Hepatocyte (in vitro differentiated cells): ENCODE results near the gene GSPT2. TPM values are rescaled to one million over a fixed set of nuclear protein-coding genes. Genes with fewer than 3 reads are reported as not detected.

Experiments
- DNase-seq: peaks from one replicate; pipeline ENCODE4 v3.0.0-alpha.2; 2016; ENCODE audit warnings: low spot score
- H2AFZ ChIP-seq: fragments of 200-600 bp; sonication (generic); 2 replicates; pipeline ENCODE4 v1.6.0; 2016; ENCODE audit warnings: antibody characterized with exemption, mild to moderate bottlenecking
- H3K27ac ChIP-seq: fragments of 200-600 bp; sonication (generic); 2 replicates; pipeline ENCODE4 v1.5.1; 2016; ENCODE audit warnings: mild to moderate bottlenecking
- H3K27me3 ChIP-seq: fragments of 200-600 bp; sonication (generic); 2 replicates; pipeline ENCODE4 v1.6.1; 2016
- H3K36me3 ChIP-seq: fragments of 200-600 bp; sonication (generic); replicated peaks from 2 replicates; pipeline ENCODE4 v1.5.1; 2016; ENCODE audit warnings: low read depth; ENCODE audit not compliant: insufficient read depth
- H3K4me1 ChIP-seq: fragments of 200-600 bp; sonication (generic); 2 replicates; pipeline ENCODE4 v1.5.1; 2016; ENCODE audit warnings: mild to moderate bottlenecking, moderate library complexity; ENCODE audit not compliant: insufficient read depth
- H3K4me2 ChIP-seq: fragments of 200-600 bp; sonication (generic); 2 replicates; pipeline ENCODE4 v1.6.0; 2016
- H3K4me3 ChIP-seq: fragments of 200-600 bp; sonication (generic); 2 replicates; pipeline ENCODE4 v1.5.1; 2016; ENCODE audit warnings: mild to moderate bottlenecking
- H3K79me2 ChIP-seq: fragments of 200-600 bp; sonication (generic); 2 replicates; pipeline ENCODE4 v1.6.0; 2017; ENCODE audit warnings: mild to moderate bottlenecking
- H3K9me2 ChIP-seq: fragments of 200-600 bp; sonication (generic); replicated peaks from 2 replicates; pipeline ENCODE4 v1.6.0; 2017; ENCODE audit warnings: mild to moderate bottlenecking; ENCODE audit not compliant: insufficient read depth
- H3K9me3 ChIP-seq: fragments of 200-600 bp; sonication (generic); 2 replicates; pipeline ENCODE4 v1.5.1; 2016; ENCODE audit warnings: low read depth, mild to moderate bottlenecking
- H4K20me1 ChIP-seq: fragments of 200-600 bp; sonication (generic); 2 replicates; pipeline ENCODE4 v1.6.0; 2016; ENCODE audit warnings: mild to moderate bottlenecking; ENCODE audit not compliant: insufficient read depth, poor library complexity, severe bottlenecking
- CTCF ChIP-seq: fragments of 200-600 bp; sonication (generic); IDR thresholded peaks from 2 replicates; pipeline ENCODE4 v1.5.1; 2016; ENCODE audit warnings: antibody characterized with exemption, mild to moderate bottlenecking; ENCODE audit not compliant: poor library complexity
- EZH2 ChIP-seq: fragments of 200-600 bp; sonication (generic); IDR thresholded peaks from 2 replicates; pipeline ENCODE4 v1.6.1; 2016; ENCODE audit warnings: antibody characterized with exemption, mild to moderate bottlenecking, borderline replicate concordance
- EZH2phosphoT487 ChIP-seq: fragments of 200-600 bp; sonication (generic); IDR thresholded peaks from one replicate; pipeline ENCODE4 v1.6.1; 2018; ENCODE audit warnings: antibody characterized with exemption, mild to moderate bottlenecking, low read depth, moderate library complexity; ENCODE audit not compliant: unreplicated experiment, severe bottlenecking
- WGBS: methylation state at CpG from one replicate; pipeline ENCODE4 v1.1.6; 2016; ENCODE audit warnings: low lambda C conversion rate; ENCODE audit errors: missing lambda C conversion rate; 5-methylcytosine and 5-hydroxymethylcytosine counted together
- polyA plus RNA-seq: library from polyadenylated mRNA; unstranded; fragments of >200 nt; fragmentation: Nextera tagmentation; extraction: Ambion mirVana; gene quantifications from 2 replicates; pipeline ENCODE4 v1.2.1, GENCODE V29; 2016
- total RNA-seq: library from RNA; depleted of rRNA; stranded (reverse); fragments of >200 nt; gene quantifications from 2 replicates; pipeline ENCODE4 v1.2.3, GENCODE V29; 2014

The GSPT2 gene
- total and polyA plus RNA-seq, 2 experiments from 2014 or later: 15.8 to 16.1 TPM

- H3K27ac ChIP-seq: no peak overlapping the region
- no peaks in the 10 kb centered on the region for H4K20me1 ChIP-seq
- H3K27me3 ChIP-seq: no peaks in the 10 kb centered on the region
- H3K36me3 ChIP-seq: no peaks in the 10 kb centered on the region
- H3K4me3 ChIP-seq: no peak overlapping the region
- no peaks in the 10 kb centered on the region for H3K9me3 ChIP-seq
- no peaks in the 10 kb centered on the region for H3K79me2 ChIP-seq
- 61% methylated on average over 6 of the region's 6 CpGs for WGBS
- no peaks in the 10 kb centered on the region for H3K9me2 ChIP-seq
- no peak for TF ChIP-seq EZH2
- TF ChIP-seq EZH2phosphoT487: no peak
- TF ChIP-seq CTCF: no peak
- no peaks in the 10 kb centered on the region for H3K4me1 ChIP-seq
- no peak overlapping the region for H2AFZ ChIP-seq
- no peak overlapping the region for H3K4me2 ChIP-seq
- no peak for DNase-seq
Observed at GRCh38 chrX:51759055-51759839, 16.0 kb downstream of the GSPT2 start.

DNA sequence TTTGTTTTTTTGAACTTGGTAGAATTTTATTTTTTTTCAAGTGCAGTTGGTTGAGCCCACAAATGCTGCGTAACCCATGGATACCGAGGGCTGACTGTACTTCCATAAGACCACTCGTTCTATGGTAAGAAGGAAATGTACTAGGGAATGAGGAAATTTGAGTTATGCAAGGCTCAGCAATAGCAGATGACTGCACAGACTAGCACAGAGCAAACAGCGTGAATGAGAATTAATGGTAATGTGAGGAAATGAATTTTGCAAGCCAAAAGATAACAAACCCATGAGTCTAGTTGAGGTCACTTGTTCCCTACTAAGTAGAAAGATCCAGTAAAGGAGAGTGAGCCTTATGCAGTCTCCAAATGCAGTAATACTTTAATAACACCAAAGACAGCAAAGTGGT is 17.4 kb downstream of the GSPT2 start:
- Histone ChIP-seq H3K9me3 (no peaks in the 10 kb centered on the region), H3K27ac (no peak overlapping the region), H3K4me1 (no peaks in the 10 kb centered on the region), H3K79me2 (no peaks in the 10 kb centered on the region), H3K9me2 (no peaks in the 10 kb centered on the region), H3K27me3 (no peaks in the 10 kb centered on the region), H2AFZ (no peak overlapping the region), H3K4me2 (no peak overlapping the region), H3K4me3 (no peak overlapping the region), H4K20me1 (no peaks in the 10 kb centered on the region), H3K36me3 (no peaks in the 10 kb centered on the region)
- 74% methylated on average over 4 of the region's 4 CpGs for WGBS
- TF ChIP-seq EZH2: no peak
- TF ChIP-seq CTCF: no peak
- no peak for TF ChIP-seq EZH2phosphoT487
- DNase-seq: no peak

- Histone ChIP-seq H2AFZ (no peak overlapping the region), H3K4me1 (no peaks in the 10 kb centered on the region), H4K20me1 (no peaks in the 10 kb centered on the region), H3K4me3 (no peak overlapping the region), H3K27me3 (no peaks in the 10 kb centered on the region), H3K36me3 (no peaks in the 10 kb centered on the region), H3K27ac (no peak overlapping the region), H3K79me2 (no peaks in the 10 kb centered on the region), H3K9me3 (no peaks in the 10 kb centered on the region), H3K9me2 (no peaks in the 10 kb centered on the region), H3K4me2 (no peak overlapping the region)
- DNase-seq: no peak
- TF ChIP-seq EZH2phosphoT487 (no peak), CTCF (no peak), EZH2 (no peak)
- 80% methylated on average over 5 of the region's 5 CpGs for WGBS
Observed at GRCh38 chrX:51766546-51766945, 23.3 kb downstream of the GSPT2 start.

DNA sequence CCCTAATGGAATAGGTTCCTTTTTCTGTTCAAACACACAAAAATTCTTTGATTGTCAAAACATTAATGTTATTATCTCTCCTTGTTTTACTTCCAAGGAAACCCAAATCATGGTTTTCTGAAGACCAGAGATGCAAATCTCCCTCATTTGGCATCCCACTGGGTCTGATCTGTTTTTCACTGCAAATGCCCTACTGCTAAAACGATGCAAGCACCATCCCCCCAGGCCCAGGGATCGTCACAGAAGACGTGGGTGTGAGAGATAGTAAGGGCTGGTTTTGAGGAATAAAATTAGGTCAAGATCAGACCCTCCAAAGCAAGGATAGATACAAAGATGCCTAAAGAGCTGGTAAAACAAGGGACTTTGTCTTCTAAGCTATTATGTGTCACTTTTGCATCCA is 33.6 kb downstream of the GSPT2 start:
- no peak for DNase-seq
- H3K4me1 ChIP-seq: no peaks in the 10 kb centered on the region
- no peak overlapping the region for H2AFZ ChIP-seq
- H3K4me2 ChIP-seq: no peak overlapping the region
- H3K27ac ChIP-seq: no peak overlapping the region
- no peaks in the 10 kb centered on the region for H3K27me3 ChIP-seq
- H3K9me3 ChIP-seq: no peaks in the 10 kb centered on the region
- H3K9me2 ChIP-seq: no peaks in the 10 kb centered on the region
- H3K4me3 ChIP-seq: no peak overlapping the region
- no peak for TF ChIP-seq EZH2
- TF ChIP-seq CTCF: no peak
- TF ChIP-seq EZH2phosphoT487: no peak
- no peaks in the 10 kb centered on the region for H3K36me3 ChIP-seq
- H3K79me2 ChIP-seq: no peaks in the 10 kb centered on the region
- no peaks in the 10 kb centered on the region for H4K20me1 ChIP-seq
- 19% methylated on average over 3 of the region's 3 CpGs for WGBS
